ENCODE data around the gene MBTD1.

GRCh38 chr17:51305182-51305581 lies 45.3 kb upstream of the MBTD1 start:
- no peak for TF ChIP-seq CTCF (IDR thresholded peaks at IDR 0.05; ENCODE audit: control extremely low read depth in 1 of 3, insufficient read depth in 1 of 3, low read depth in 1 of 3, low read length in 3 of 3)
- no peak for TF ChIP-seq CREB1 (IDR thresholded peaks at IDR 0.05)
- TF ChIP-seq YY1 (IDR thresholded peaks at IDR 0.05; ENCODE audit: low read depth, low read length): no peak
- TF ChIP-seq TAF1 (IDR thresholded peaks at IDR 0.05; ENCODE audit: low read depth, low read length): no peak
- TF ChIP-seq JUND (IDR thresholded peaks at IDR 0.05; ENCODE audit: low read length): no peak
- TF ChIP-seq EP300 (IDR thresholded peaks at IDR 0.05; ENCODE audit: borderline replicate concordance in 1 of 2, low read depth in 2 of 2, low read length in 2 of 2): no peak
- TF ChIP-seq KDM1A (IDR thresholded peaks at IDR 0.05; ENCODE audit: borderline replicate concordance, low read length): no peak
- no peak for TF ChIP-seq POLR2AphosphoS5 (IDR thresholded peaks at IDR 0.05; ENCODE audit: low read depth, low read length)
- TF ChIP-seq GABPA (IDR thresholded peaks at IDR 0.05; ENCODE audit: borderline replicate concordance, insufficient read depth, low read length): no peak
- TF ChIP-seq ATF3 (IDR thresholded peaks at IDR 0.05; ENCODE audit: insufficient read depth, low read depth, low read length): no peak
- TF ChIP-seq SP1 (IDR thresholded peaks at IDR 0.05; ENCODE audit: low read depth, low read length): no peak
- TF ChIP-seq HDAC6 (IDR thresholded peaks at IDR 0.05; ENCODE audit: low read depth, low read length): no peak
- TF ChIP-seq SP2 (IDR thresholded peaks at IDR 0.05; ENCODE audit: low read length): no peak
